GM12865 (cell line): ENCODE data around the gene CNNM3.
"Not testable (repeated sequence)": the region's sequence is repeated elsewhere in the genome, so short reads cannot be mapped to it uniquely, and the experiment has no call there.

Experiments used
- DNase-seq: peaks from one replicate; pipeline ENCODE4 v3.0.0; 2010; ENCODE audit warnings: low read depth
- H3K4me3 ChIP-seq: 2 replicates; pipeline ENCODE4 v1.5.1; 2011; ENCODE audit warnings: mild to moderate bottlenecking, low read depth, low read length, control low read depth
- TF ChIP-seq, protein P1 (sequence below): IDR thresholded peaks from 2 replicates; pipeline ENCODE4 v1.5.1; 2011; ENCODE audit warnings: low read length, control low read depth, low read depth, inconsistent platforms; ENCODE audit not compliant: insufficient read depth; ENCODE audit errors: missing control alignments

The CNNM3 gene

DNA sequence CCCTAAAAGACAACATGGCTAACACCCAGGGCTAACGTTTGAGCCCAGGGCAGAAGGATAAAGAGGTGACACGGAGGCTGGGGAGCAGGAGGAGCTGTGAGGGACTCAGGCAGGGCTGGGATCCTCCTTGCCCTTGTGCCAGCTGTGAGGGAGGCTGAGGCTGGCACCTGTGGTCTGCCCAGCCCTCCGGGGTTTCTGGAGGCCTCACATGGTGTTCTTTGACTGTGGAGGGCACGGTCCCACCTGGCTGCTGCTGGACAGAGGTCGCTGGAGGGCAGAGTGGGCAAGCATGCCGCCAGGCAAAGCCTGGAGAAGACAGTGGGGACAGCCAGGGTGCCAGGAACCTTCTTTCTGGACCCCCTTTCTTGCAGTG, 26.8 kb upstream of the CNNM3 start:
- DNase-seq = no peak
- no peak overlapping the region for H3K4me3 ChIP-seq
- TF ChIP-seq, protein P1, sequence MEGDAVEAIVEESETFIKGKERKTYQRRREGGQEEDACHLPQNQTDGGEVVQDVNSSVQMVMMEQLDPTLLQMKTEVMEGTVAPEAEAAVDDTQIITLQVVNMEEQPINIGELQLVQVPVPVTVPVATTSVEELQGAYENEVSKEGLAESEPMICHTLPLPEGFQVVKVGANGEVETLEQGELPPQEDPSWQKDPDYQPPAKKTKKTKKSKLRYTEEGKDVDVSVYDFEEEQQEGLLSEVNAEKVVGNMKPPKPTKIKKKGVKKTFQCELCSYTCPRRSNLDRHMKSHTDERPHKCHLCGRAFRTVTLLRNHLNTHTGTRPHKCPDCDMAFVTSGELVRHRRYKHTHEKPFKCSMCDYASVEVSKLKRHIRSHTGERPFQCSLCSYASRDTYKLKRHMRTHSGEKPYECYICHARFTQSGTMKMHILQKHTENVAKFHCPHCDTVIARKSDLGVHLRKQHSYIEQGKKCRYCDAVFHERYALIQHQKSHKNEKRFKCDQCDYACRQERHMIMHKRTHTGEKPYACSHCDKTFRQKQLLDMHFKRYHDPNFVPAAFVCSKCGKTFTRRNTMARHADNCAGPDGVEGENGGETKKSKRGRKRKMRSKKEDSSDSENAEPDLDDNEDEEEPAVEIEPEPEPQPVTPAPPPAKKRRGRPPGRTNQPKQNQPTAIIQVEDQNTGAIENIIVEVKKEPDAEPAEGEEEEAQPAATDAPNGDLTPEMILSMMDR = no peak

DNA sequence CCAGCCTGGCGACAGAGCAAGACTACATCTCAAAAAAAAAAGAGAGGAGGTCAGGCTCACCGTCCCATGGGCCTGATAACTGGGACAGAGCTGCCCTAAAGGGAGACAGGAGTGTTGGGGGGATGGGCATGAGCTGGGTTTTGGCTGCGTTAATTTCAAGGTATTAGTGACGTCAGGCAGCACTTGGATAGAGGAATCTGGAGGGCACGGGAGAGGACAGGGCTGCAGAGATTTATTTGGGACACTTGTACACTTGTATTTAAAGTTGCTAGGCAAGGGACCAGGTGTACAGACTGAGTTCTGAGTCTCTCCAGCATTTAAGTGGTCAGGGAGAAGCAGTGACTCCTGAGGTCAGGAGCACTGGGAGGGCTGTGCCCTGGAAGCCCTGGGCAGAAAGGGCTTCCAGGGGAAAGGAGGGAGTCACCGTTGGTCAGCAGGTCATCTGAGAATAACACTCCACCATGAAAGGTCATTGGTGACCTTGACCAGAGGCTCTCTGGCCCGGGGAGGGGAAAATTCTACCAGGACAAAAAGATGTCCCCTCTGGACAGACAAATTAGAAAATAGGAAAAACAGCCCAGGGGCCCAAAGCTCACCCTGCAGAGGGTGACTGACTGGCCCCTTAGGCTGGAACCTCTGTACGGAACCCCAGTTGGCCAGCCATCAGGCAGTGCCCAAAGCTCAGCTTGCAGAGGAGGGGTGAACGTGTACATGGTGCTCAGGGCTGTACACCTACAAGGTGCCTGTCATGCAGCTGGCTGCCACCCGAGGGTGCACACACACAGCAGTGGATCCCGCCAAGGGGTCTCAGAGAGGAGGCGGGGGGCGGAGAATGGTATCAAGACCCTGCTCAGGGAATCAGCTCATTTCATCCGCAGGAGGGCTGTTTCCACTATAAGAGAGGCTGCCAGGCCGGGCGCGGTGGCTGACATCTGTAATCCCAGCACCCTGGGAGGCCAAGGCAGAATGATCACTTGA, 23.0 kb upstream of the CNNM3 start:
- no peak overlapping the region for H3K4me3 ChIP-seq
- TF ChIP-seq, protein P1 = no peak
- DNase-seq = no peak

DNA sequence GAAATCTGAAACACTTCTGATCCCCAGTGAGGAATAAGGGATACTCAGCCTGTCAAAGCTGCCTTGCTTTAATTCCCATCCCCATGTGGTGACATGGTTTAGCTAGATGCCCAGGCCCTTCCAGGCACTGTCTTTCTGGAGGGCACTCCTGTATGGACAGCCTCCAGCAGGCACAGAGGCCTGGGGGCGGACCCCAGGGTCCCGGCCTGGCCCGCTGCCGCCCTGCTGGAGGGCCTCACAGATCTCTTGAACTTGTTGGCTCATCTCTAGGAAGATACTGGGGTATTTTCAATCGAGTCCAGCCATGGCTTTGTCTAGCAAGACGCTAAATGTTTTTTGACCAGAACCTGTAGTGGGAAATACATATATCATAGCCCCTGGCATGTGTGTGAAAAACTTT, 21.0 kb upstream of the CNNM3 start:
- H3K4me3 ChIP-seq = no peak overlapping the region
- TF ChIP-seq, protein P1 = no peak
- DNase-seq = no peak

DNA sequence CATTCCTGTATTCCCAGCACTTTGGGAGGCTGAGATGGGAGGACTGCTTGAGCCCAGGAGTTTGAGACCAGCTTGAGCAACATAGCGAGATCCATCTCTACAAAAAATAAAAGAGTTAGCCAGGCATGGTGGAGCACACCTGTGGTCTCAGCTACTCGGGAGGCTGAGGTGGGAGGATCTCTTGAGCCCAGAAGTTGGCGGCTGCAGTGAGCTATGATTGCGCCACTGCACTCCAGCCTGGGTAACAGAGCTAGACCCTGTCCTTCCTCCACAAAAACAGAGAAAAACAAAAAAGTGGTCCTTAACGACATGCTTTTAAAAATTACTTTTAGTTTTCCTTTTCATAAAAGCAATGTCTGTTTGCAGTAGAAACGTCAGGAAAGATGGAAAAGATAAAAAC, 19.6 kb upstream of the CNNM3 start:
- DNase-seq, H3K4me3 ChIP-seq: not testable (repeated sequence)

DNA sequence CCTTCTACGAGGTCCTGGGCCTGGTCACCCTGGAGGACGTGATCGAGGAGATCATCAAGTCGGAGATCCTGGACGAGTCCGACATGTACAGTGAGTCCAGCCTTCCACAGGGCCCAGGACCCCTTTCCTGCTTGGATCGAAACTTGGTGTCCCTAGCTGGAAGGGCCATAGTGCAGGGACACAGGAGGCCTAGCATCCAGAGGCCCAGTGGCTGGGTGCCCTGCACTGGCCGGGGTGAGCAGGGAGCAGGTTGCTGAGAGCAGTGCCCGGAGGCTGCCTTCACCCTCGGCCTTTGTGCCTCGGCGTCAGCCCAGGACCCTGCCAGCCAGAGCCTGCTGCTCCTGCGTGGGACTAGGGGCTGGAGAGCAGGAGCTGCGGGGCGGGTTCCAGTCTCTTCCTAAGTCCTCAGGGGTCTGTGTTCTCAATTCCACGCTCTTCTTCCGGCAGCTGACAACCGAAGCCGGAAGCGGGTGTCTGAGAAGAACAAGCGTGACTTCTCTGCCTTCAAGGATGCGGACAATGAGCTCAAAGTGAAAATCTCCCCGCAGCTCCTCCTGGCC, 18.9 kb upstream of the CNNM3 start:
- H3K4me3 ChIP-seq = no peak overlapping the region
- no peak for DNase-seq
- TF ChIP-seq, protein P1 = no peak

DNA sequence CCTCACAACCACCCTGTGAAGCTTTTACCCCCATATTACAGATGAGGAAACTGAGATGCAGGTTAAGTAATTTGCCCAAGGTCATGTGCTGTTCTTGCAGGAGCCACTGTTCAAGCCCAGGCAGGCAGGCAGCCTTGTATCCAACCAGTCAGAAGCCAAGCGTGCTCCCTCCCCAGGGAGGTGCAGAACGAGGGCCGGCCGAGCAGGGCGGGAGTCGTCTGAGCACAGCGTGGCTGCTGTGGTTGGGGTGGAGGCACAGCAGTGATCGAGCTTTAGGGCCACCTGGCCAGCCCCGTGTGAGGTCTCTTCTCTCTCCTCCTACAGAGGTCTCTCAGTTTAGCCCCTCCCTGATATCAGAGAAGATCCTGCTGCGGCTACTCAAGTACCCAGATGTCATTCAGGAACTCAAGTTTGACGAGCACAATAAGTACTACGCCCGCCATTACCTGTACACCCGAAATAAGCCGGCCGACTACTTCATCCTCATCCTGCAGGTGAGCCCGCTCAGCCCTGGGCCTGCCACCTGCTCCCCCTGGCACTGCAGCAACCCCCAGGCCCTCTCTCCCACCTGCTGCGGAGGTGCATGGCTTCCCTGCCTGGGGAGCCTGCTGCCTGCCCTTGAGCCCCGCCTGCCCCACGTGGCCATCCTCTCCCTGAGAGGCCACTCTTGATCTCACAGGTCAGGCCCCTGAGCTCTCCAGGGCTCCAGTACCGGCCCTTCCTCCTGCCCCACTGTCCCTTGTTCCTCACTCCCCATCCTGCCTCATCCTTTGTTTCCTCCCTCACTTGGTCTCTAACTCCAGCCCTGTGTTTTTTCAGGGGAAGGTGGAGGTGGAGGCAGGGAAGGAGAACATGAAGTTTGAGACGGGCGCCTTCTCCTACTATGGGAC, 17.1 kb upstream of the CNNM3 start:
- DNase-seq = no peak
- no peak overlapping the region for H3K4me3 ChIP-seq
- TF ChIP-seq, protein P1 = no peak

DNA sequence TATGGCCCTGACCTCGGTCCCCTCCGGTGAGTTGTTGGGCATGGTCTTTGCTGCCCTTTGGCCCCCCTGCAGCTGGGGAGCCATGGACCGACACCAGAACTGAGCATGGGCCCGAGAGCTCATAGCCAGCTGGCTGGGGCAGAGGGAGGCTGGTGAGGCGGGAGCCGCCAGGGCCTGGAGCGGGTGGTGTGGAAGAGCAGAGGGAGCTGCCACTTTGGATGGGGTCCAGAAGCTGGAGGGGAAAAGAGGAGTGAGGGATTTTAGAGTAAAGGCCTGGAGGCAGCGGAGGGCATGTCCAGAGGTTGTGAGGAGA, 16.5 kb upstream of the CNNM3 start:
- no peak for DNase-seq
- TF ChIP-seq, protein P1 = no peak

More for the DNA sequence above, 16.5 kb upstream of the CNNM3 start:
- no peak overlapping the region for H3K4me3 ChIP-seq
